Measurements from ENCODE around the gene TCEA2.

GRCh38 chr20:64069209-64069613, 6.2 kb downstream of the TCEA2 start:
- TF ChIP-seq, protein P1, sequence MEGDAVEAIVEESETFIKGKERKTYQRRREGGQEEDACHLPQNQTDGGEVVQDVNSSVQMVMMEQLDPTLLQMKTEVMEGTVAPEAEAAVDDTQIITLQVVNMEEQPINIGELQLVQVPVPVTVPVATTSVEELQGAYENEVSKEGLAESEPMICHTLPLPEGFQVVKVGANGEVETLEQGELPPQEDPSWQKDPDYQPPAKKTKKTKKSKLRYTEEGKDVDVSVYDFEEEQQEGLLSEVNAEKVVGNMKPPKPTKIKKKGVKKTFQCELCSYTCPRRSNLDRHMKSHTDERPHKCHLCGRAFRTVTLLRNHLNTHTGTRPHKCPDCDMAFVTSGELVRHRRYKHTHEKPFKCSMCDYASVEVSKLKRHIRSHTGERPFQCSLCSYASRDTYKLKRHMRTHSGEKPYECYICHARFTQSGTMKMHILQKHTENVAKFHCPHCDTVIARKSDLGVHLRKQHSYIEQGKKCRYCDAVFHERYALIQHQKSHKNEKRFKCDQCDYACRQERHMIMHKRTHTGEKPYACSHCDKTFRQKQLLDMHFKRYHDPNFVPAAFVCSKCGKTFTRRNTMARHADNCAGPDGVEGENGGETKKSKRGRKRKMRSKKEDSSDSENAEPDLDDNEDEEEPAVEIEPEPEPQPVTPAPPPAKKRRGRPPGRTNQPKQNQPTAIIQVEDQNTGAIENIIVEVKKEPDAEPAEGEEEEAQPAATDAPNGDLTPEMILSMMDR (IDR thresholded peaks at IDR 0.05), result no peak
- TF ChIP-seq EZH2 (IDR thresholded peaks at IDR 0.05; ENCODE audit: borderline replicate concordance, insufficient read depth, low read depth, low read length, poor library complexity, severe bottlenecking), result no peak

Measured in B cell (primary cell).